Skeletal muscle cell (primary cell): ENCODE data around the gene ENDOG.
"Not testable (repeated sequence)": the region's sequence is repeated elsewhere in the genome, so short reads cannot be mapped to it uniquely, and the experiment has no call there.

Experiments
- DNase-seq: peaks from one replicate; pipeline ENCODE4 v3.0.0-alpha.2; 2010; ENCODE audit warnings: low read depth
- H3K4me3 ChIP-seq: 2 replicates; pipeline ENCODE4 v1.5.1; 2011; ENCODE audit warnings: low read depth, mild to moderate bottlenecking, control low read depth, low read length, moderate library complexity

Gene ENDOG

DNA sequence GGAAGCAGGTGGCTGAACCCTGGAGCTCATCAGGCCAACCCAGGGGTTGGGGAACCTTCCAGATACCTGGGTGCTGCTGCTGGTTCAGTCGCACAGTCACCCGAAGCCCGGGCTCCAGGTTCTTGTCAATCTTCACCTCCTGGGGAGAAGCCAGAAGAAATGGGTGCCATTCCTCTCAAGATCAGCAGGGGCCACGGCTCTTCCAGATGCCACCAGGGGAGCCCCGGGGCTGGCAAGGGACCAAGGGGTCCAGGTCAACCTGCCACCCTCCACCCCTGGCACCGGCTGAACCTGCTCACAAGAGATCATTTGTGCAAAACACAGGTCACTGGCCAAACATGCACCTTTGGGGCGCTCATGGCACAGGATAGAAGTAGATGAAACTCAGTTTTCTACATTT, 6.6 kb downstream of the ENDOG start:
- no peak for DNase-seq
- H3K4me3 ChIP-seq: no peak overlapping the region

DNA sequence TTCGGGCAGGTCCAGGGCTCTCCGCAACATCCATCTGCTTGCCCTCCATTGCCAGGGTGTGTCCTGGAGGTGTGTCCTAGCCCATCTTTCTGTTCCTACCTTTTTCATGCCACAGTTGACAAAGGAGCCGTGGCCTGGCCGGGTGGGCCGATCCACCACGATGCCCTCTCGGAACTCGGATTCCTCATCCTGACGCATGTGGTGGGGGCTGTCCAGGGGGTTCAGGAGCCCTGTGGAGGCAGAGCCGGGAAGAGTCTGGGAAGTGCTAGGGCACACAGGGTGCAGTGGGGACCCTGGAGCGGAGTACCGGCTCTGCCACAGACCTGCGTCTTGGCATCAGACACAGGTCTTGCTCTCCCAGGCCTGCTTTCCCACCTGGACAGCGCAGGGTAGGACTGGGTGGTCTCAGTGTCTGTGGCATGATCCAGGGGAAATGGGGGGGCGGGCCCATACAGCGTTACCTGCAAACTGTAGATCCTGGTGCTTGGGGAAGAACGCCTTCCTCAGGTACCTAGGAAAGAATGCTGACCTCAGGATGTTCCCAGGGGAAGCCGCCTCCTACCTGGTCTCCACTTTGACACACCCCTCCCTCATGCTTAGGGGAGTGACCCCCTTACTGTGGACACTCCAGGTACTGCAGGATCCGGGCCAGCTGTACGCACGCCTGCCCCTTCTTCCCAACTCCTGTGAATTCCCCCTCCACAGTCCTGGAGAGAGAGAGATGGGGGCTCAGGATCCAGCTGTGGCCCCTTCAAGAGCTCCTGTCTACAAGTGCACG, 7.8 kb downstream of the ENDOG start:
- no peak for DNase-seq
- H3K4me3 ChIP-seq: no peak overlapping the region

DNA sequence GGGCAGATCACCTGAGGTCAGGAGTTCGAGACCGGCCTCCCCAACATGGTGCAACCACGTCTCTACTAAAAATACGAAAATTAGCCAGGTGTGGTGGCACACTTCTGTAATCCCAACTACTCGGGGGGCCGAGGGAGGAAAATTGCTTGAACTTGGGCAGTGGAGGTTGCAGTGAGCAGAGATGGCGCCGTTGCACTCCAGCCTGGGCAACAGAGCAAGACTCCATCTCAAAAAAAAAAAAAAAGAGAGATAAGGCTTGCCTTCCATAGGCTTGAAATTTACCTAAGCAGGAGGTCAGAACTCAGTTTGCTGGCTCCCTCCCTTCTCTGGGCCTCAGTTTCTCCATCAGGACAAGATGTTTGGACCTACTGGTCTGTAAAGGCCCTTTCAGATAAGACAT, 10.0 kb downstream of the ENDOG start:
- no peak overlapping the region for H3K4me3 ChIP-seq
- DNase-seq: no peak

DNA sequence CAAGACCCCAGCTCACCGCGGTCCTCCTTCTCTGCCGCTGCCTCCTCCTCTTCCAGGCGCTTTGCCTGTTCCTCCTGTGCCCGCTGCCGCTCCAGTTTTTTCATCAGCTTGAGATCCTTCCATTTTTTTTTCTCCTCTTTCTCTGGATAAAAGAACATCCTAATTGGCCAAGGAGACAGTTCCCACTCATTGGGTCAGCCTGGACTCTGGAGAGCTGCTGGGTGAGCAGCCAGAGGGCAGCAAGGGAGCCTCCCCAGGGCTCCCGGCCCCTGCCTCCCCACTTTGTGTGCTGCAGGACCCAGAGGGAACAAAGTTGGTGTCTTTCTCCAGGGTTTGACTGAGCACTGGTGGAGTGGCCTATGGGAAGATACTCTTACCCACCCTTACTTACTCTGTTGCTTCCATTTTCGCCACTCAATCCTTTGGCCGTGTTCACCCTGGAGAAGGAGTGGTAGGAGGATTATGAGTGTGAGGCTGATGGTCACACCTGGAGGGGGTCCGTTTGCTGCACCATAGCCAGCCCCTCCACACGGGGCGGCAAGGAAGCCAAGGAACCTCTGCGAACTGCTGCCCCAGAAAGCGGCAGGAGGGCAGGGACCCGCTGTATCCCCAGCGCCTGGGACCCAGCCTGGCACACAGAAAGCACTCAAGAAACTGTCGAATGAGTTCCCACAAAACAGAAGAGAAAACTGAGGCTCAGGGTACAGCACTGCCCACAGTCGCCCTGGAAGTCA, 10.6 kb downstream of the ENDOG start:
- H3K4me3 ChIP-seq: peak overlapping the region; percentile 79
- DNase-seq: no peak

DNA sequence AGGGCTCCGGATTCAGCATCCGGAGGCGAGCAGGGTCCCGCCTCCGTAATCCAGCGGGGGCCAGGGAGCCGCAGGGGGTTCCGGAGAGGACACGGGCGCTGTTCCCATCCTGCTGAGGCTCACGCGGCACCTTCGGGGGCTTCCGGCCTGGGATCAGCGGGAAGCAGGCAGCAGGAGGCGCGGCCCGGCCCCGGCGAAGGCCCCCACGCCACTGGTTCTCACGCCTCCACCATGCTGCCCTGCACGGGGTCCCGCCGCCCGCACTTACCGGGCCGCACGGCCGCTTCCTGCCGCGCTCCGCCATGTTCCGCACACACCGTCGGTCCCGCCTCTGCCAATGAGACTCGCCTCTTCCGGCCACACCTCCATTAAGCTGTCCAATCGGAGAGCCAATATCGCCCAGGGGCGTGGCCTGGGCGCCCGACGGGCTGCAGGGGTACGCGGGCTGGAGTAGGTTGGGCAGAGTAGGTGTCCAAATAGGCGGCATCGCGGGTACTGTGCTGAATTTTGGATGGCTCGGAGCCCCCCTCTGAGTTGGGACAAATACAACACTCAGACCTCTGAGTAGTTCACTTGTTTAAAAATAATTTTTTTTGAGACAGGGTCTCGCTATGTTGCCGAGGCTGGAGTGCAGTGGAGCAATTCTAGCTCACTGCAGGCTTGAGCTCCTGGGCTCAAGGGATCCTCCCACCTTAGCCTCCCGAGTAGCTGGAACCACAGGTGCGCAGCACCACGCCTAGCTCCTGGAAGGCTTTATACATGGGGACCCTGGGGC, 11.4 kb downstream of the ENDOG start, which contains the start of gene SPOUT1:
SPOUT1 (minus strand) TSS at position 318 of the 775 bp plus-strand sequence; CDS start at position 304, 14 bp downstream.
- DNase-seq: peak; percentile 63
- peak within 1 kb of the TSS; percentile 79 for H3K4me3 ChIP-seq

DNA sequence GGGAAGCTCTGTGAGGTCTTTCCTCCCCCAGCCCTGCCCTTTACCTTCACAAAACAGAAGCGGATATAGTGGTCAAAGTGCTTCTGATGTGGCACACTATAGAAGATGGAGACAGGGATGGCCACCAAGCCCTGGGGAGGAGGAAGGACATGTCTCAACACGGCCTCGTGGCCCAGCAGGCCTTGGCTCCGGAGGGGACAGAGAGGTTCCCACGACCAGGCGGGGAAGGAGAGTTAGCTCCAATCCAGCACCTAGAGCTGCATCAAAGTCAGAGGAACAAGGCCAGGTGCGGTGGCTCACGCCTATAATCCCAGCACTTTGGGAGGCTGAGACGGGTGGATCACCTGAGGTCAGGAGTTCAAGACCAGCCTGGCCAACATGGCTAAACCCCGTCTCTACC, 15.4 kb downstream of the ENDOG start:
- no peak overlapping the region for H3K4me3 ChIP-seq
- no peak for DNase-seq

DNA sequence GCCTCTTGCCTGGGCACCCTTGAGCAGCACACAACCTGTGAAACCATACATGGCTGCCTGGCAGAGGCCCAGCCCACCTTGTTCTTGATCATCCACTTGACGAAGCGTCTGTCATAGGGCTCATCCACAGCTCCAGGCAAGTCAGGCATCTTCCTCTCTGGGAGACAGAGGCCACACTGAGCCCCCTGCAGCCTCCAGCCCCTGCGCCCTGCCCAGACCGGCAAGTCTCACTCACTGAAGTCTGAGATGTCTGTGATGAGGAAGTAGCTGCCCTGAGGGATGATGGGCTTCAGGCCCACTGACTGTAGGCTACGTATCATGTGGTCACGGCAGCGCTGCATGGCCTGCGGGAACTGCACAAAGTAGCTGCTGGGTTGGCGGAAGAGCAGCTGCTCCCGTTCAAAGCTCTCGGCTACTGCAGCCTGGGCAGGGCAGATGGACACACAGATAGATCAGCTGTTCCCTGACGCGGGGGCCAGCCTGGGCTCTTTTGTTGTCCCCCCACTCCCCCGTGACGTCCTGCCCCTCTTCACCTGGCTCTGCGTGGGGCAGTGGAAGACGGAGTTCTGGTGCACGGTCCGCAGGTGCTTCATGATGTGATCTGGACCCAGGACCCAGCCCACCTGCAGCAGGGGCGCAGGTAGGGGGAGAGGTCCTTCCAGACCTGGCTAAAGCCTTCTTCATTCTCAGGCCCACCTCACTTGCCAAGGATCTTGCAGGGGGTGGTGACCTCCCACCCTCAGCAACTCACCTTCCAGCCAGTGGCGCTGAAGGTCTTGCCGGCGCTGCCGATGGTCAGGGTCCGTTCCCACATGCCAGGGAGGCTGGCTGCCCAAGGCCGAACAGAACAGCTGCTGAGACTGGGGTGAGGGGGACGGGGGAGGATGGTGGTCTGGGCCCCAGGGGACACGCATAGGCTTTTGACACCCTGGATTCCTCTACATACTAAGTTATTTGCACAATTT, 17.2 kb downstream of the ENDOG start:
- no peak overlapping the region for H3K4me3 ChIP-seq
- DNase-seq: no peak

DNA sequence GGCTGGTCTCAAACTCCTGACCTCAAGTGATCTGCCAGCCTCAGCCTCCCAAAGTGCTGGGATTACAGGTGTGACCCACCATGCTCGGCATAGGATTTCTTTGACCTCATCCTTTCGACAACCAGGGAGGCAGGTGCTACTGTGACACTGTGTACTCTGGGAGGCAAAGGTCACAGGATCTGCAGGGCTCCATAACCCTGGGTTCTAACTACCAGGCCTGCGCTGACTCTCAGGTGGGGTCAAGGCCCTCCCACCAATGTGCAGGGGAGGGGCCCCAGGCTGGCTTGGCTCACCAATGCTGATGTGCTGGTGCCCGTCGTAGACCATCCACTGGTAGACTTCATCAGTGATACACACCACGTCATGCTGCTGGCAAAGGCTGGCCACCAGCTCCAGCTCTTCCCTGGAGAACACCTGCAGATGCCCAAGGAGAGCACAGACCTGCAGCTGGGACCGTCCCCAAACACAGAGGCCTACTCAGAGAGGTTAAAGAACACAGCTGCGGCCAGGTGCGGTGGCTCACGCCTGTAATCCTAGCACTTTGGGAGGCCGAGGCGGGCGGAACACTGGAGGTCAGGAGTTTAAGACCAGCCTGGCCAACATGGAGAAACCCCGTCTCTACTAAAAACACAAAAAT, 18.3 kb downstream of the ENDOG start:
- no peak overlapping the region for H3K4me3 ChIP-seq
- DNase-seq: no peak

DNA sequence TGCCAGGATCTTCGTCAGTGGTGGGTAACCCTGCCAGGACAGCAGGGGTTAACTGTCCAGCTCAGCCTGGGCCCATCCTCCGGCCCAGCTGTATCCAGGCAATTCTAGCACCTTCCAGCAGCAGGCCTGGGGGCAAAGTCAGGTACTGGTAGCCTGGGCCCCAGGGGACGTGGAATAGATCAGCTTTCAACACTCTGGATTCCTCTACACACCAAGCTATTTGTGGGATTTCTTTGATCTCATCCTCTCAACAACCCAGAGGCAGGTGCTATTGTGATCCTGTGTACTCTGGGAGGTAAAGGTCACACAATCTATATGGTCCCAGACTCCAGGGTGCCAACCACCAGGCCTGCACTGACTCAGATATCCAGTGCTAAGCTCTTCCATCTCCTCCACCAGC, 20.0 kb downstream of the ENDOG start:
- no peak overlapping the region for H3K4me3 ChIP-seq
- DNase-seq: no peak

DNA sequence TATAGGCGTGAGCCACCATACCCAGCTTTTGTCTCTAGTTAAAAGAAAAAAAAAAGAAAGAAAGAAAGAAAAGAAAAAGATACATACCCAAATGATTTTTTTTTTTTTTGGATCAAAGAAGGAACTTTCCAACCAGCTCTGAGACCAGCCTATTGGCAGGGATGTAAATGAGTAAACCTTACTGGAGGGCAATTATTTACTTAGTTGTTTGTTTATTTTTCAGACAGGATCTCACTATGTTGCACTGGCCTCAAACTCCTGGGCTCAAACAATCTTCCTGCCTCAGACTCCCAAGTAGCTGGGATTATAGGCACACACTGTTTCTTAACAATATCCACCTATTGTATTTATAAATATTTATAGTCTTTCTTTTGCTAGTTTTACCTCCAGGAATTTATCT, 22.2 kb downstream of the ENDOG start:
- no peak for DNase-seq
- H3K4me3 ChIP-seq: no peak overlapping the region

DNA sequence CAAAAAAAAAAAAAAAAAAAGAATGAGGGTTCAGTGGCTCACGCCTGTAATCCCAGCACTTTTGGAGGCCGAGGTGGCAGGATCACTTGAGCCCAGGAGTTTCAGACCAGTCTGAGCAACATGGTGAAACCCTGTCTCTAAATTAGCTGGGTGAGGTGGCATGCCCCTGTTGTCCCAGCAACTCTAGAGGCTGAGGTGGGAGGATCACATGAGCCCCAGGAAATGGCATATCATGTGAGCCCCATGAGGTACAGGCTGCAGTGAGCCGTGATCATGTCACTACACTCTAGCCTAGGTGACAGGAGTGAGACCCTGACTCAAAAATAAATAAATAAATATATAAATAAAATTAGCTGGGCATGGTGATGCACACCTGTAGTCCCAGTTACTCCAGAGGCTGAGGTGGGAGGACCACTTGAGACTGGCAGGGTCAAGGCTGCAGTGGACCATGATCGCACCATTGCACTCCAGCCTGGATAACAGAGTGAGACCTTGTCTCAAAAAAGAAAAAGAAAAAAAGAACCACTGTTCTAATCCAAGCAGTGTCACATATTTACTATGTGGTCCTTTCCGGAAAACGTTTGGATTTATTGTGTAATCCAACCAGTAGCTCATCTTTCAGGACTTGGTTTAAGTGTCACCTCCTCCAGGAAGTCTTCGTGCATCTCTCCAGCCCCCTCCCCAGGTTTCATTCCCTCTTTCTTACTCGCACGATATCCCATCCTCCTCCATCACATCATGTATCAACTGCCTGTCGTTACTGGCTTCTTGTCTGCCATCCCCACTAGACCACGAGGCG, 23.6 kb downstream of the ENDOG start:
- no peak for DNase-seq
- H3K4me3 ChIP-seq: no peak overlapping the region

DNA sequence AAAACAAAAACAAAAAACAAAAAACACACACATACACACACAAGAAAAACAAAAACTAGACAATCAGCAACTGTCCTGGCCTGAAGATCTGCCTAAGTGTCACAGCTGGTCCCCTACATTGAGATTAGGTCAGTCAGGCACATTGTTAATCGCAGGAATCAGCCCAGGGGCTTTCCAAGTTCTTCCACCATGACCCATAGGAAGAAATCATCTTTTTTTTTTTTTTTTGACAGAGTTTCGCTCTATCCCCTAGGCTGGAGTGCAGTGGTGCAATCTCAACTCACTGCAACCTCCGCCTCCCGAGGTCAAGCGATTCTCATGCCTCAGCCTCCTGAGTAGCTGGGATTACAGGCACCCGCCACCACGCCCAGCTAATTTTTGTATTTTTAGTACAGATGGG, 24.9 kb downstream of the ENDOG start:
- not testable (repeated sequence) for H3K4me3 ChIP-seq, DNase-seq

DNA sequence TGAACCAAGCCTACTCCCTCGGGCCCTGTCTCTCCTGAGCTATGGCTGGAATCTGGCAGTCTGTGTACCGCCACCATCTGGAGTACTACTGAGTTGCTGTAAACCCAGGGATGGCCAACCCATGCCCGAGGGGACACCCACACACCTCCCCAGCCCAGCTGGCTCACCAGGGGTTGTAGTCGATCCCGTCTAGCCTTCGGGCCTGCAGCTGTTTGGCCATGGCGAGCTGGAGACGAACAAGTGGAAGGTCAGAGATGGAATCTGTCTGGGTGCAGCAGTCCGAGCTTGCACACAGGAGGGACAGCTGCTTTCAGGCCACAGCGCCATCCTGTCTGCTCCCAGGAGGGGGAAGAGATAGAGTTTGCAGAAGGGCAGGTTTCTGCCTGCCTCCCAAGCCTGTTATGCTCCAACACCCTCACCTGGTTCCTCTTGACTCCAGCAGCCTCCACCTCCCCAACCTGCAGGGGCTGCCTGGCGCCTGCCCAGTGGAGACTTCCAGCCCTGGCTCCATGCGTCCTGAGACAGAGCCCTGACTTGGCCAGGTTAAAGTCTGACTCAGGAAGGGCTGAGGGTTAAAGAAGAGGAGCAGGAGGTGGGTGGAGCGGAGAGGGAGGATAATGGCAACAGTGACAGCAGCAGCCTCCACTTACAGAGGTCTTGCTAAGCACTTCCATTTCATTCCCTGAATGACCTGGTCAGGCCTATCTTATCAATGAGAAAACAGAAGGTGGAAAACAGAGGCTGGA, 27.1 kb downstream of the ENDOG start:
- no peak overlapping the region for H3K4me3 ChIP-seq
- DNase-seq: peak; percentile 45

DNA sequence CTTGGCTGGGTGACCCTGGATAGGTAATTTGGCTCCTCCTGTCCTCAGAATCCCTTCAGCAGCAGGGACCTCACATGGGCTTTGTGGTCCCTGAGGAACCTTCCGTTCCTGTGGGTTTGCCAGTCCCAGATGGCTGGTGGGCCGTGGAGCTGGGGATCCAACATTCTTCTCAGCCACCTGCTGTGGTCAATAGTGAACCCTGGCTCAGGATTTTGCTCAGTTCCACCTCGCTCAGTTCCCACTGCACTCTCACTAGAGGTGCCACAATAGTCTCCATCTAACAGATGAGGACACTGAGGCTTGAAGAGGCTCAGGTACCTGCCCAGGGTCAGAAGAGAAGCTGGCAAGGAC, 28.4 kb downstream of the ENDOG start:
- H3K4me3 ChIP-seq: no peak overlapping the region
- DNase-seq: no peak

DNA sequence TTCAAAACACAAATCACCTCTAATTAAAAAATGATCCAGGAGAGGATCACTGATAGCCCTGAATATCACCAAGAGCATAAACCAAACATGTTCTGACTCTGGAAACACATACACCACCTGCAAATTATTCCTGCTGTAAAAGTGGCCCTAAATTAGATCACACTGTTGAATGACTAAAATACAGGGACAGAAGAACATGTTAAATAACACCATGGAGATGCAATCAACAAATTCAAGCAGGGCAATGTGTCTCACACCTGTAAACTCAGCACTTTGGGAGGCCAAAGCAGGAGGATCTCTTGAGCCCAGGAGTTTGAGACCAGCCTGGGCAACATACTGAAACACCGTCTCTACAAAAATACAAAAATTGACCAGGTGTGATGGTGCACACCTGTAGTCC, 29.5 kb downstream of the ENDOG start:
- DNase-seq: no peak

DNA sequence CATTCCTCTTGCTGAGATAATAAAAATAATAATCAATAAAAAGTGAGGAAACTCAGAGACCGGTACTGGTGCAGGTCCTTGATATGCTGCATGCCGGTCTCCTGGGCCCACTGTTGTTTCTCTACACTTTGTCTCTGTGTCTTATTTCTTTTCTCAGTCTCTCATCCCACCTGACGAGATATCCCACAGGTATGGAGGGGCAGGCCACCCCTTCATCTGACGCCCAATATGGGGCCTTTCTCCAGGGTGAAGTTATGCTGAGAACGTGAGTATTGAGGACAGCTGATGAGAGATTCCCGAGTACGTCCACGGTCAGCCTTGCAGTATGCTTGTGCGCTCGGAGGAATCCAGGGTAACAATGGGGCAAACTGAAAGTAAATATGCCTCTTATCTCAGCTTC, 32.7 kb downstream of the ENDOG start:
- not testable (repeated sequence) for DNase-seq, H3K4me3 ChIP-seq

More for the DNA sequence above, 29.5 kb downstream of the ENDOG start:
- no peak overlapping the region for H3K4me3 ChIP-seq
